ENCODE data around the gene RABL6. TPM values are rescaled to one million over a fixed set of nuclear protein-coding genes. Genes with fewer than 3 reads are reported as not detected.

RABL6 gene
- total and polyA plus RNA-seq, 3 donors from 2014 or later = 69.1 to 103 (median 95.1) TPM

- DNase-seq = no peak
- Histone ChIP-seq H3K27me3 (no peaks in the 10 kb centered on the region), H3K36me3 (ENCODE audit: low read depth, missing control alignments) (no peaks in the 10 kb centered on the region), H3K4me3 (peak overlapping the region; percentile 34 to 53), H3K9me3 (no peaks in the 10 kb centered on the region), H3K27ac (peak overlapping the region in 1 of 2 donors; percentile 59), H3K4me1 (peaks cover 6% of the 10 kb centered on the region)
- no peak for TF ChIP-seq POLR2A (IDR thresholded peaks at IDR 0.05)
- TF ChIP-seq CTCF (IDR thresholded peaks at IDR 0.05) = no peak
- WGBS, 2 donors = 3 to 27% methylated on average over 16 to 72 of the region's 83 CpGs
- intact Hi-C loops (cut with DNase I; ENCODE audit: low total_unique reads) = no loop called here
Measured at GRCh38 chr9:136820971-136821825, 13.4 kb downstream of the RABL6 start.

GRCh38 chr9:136821826-136822544 is 14.2 kb downstream of the RABL6 start:
- no peaks in the 10 kb centered on the region for H3K36me3 ChIP-seq (ENCODE audit: low read depth, missing control alignments)
- no peak for DNase-seq
- peaks cover 6% of the 10 kb centered on the region for H3K4me1 ChIP-seq
- TF ChIP-seq CTCF (IDR thresholded peaks at IDR 0.05) (no peak), POLR2A (IDR thresholded peaks at IDR 0.05) (no peak)
- H3K9me3 ChIP-seq = no peaks in the 10 kb centered on the region
- peak overlapping the region in 1 of 2 donors; percentile 59 for H3K27ac ChIP-seq
- H3K4me3 ChIP-seq = peak overlapping the region; percentile 34 to 53
- WGBS, 2 donors = 58 to 64% methylated on average over 22 to 42 of the region's 42 CpGs
- no peaks in the 10 kb centered on the region for H3K27me3 ChIP-seq
- intact Hi-C loops (cut with DNase I; ENCODE audit: low total_unique reads) = no loop called here

GRCh38 chr9:136823136-136824046 is 15.6 kb downstream of the RABL6 start:
- WGBS, 2 donors = 83 to 85% methylated on average over 27 to 30 of the region's 30 CpGs

More at GRCh38 chr9:136823136-136824046, 15.6 kb downstream of the RABL6 start:
- TF ChIP-seq CTCF (IDR thresholded peaks at IDR 0.05) = no peak
- TF ChIP-seq POLR2A (IDR thresholded peaks at IDR 0.05) = no peak
- no peaks in the 10 kb centered on the region for H3K9me3 ChIP-seq
- H3K4me3 ChIP-seq = no peak overlapping the region
- no peak overlapping the region for H3K27ac ChIP-seq
- peaks cover 6% of the 10 kb centered on the region for H3K4me1 ChIP-seq
- intact Hi-C loops (cut with DNase I; ENCODE audit: low total_unique reads) = no loop called here
- no peaks in the 10 kb centered on the region for H3K36me3 ChIP-seq (ENCODE audit: low read depth, missing control alignments)
- no peaks in the 10 kb centered on the region for H3K27me3 ChIP-seq
- DNase-seq = no peak
